NCI-H2171 treated with DMSO at 0.1 percent for 48 hours (cell line): ENCODE data around the gene ACD.

Experiments used
- DNase-seq: peaks from one replicate; lab custom pipeline; 2025; lab: John Stamatoyannopoulos, UW

ACD gene

GRCh38 chr16:67647681-67648080, 12.4 kb downstream of the ACD start:
- no peak for DNase-seq

GRCh38 chr16:67647111-67647651, 12.9 kb downstream of the ACD start:
- DNase-seq, result no peak

- no peak for DNase-seq
These were observed 14.5 kb downstream of the ACD start for GRCh38 chr16:67645397-67646121.

GRCh38 chr16:67644038-67644437, 16.0 kb downstream of the ACD start:
- DNase-seq, result no peak

- DNase-seq, result no peak
These were observed 18.0 kb downstream of the ACD start for GRCh38 chr16:67641779-67642708.

GRCh38 chr16:67637625-67638024, 22.4 kb downstream of the ACD start:
- DNase-seq, result no peak

GRCh38 chr16:67636713-67637112, 23.3 kb downstream of the ACD start:
- DNase-seq, result no peak

- DNase-seq, result no peak
These were observed 27.5 kb downstream of the ACD start for GRCh38 chr16:67632415-67633172.

- no peak for DNase-seq
These were observed 31.8 kb downstream of the ACD start for GRCh38 chr16:67628216-67628615.

GRCh38 chr16:67613808-67614207, 46.3 kb downstream of the ACD start:
- DNase-seq, result no peak

- no peak for DNase-seq
These were observed 51.7 kb downstream of the ACD start for GRCh38 chr16:67608364-67608763.
